KMS-11 (cell line): ENCODE results near the gene C2orf69.

Experiments used
- H2AFZ ChIP-seq: fragments of 200-600 bp; sonication (generic); 2 replicates; pipeline ENCODE4 v1.6.1; 2016; ENCODE audit warnings: antibody characterized with exemption, mixed run types, low read depth
- H3K27ac ChIP-seq: fragments of 200-600 bp; sonication (generic); 2 replicates; pipeline ENCODE4 v1.6.1; 2016; ENCODE audit warnings: mild to moderate bottlenecking, mixed run types
- H3K27me3 ChIP-seq: fragments of 200-600 bp; sonication (generic); 2 replicates; pipeline ENCODE4 v1.6.1; 2017; ENCODE audit warnings: mild to moderate bottlenecking, low read depth, mixed run types, moderate library complexity; ENCODE audit not compliant: insufficient read depth
- H3K36me3 ChIP-seq: fragments of 200-600 bp; sonication (generic); 2 replicates; pipeline ENCODE4 v1.6.1; 2017; ENCODE audit warnings: mild to moderate bottlenecking, mixed run types; ENCODE audit not compliant: insufficient read depth
- H3K4me1 ChIP-seq: fragments of 200-600 bp; sonication (generic); 2 replicates; pipeline ENCODE4 v1.6.1; 2016; ENCODE audit warnings: mild to moderate bottlenecking, low read depth, mixed run types; ENCODE audit not compliant: poor library complexity, severe bottlenecking
- H3K4me2 ChIP-seq: fragments of 200-600 bp; sonication (generic); 2 replicates; pipeline ENCODE4 v1.7.0; 2016; ENCODE audit warnings: mild to moderate bottlenecking, mixed run types
- H3K4me3 ChIP-seq: fragments of 200-600 bp; sonication (generic); IDR thresholded peaks from 2 replicates; pipeline ENCODE4 v1.6.1; 2017; ENCODE audit warnings: low read depth, low read length, mixed read lengths; ENCODE audit not compliant: insufficient read depth
- H3K79me2 ChIP-seq: fragments of 200-600 bp; sonication (generic); 2 replicates; pipeline ENCODE4 v1.6.1; 2016; ENCODE audit warnings: low read depth, mixed run types; ENCODE audit not compliant: insufficient read depth
- H3K9ac ChIP-seq: fragments of 200-600 bp; sonication (generic); 2 replicates; pipeline ENCODE4 v1.6.1; 2016; ENCODE audit warnings: mild to moderate bottlenecking, mixed run types
- H4K20me1 ChIP-seq: fragments of 200-600 bp; sonication (generic); 2 replicates; pipeline ENCODE4 v1.6.1; 2016; ENCODE audit warnings: mild to moderate bottlenecking, mixed run types; ENCODE audit not compliant: insufficient read depth
- CTCF ChIP-seq: fragments of 200-600 bp; sonication (generic); conservative IDR thresholded peaks from 2 replicates; pipeline ENCODE4 v1.6.1; 2017; ENCODE audit warnings: low read depth, mild to moderate bottlenecking, antibody characterized with exemption, low read length, moderate library complexity, mixed read lengths

C2orf69 gene

GRCh38 chr2:199911052-199911876, at the start of gene C2orf69:
Gene C2orf69 (plus strand): TSS chr2:199911293. CDS start chr2:199911439, 146 bp downstream.
- H3K4me1 ChIP-seq = peaks cover 26% of the 10 kb centered on the region
- no peak for TF ChIP-seq CTCF
- H3K27me3 ChIP-seq = no peaks in the 10 kb centered on the region
- H3K27ac ChIP-seq = peak within 1 kb of the TSS; percentile 92
- no peak within 1 kb of the TSS for H3K4me3 ChIP-seq
- no peaks in the 10 kb centered on the region for H3K36me3 ChIP-seq
- H3K9ac ChIP-seq = peak within 1 kb of the TSS; percentile 91
- H4K20me1 ChIP-seq = no peaks in the 10 kb centered on the region
- peaks cover 43% of the 10 kb centered on the region for H3K79me2 ChIP-seq
- H3K4me2 ChIP-seq = peak within 1 kb of the TSS; percentile 79
- H2AFZ ChIP-seq = peak within 1 kb of the TSS; percentile 76

- no peak for TF ChIP-seq CTCF
- H3K4me1 ChIP-seq = peaks cover 6% of the 10 kb centered on the region
- H3K4me2 ChIP-seq = no peak overlapping the region
- H3K36me3 ChIP-seq = no peaks in the 10 kb centered on the region
- H4K20me1 ChIP-seq = no peaks in the 10 kb centered on the region
- H3K27me3 ChIP-seq = no peaks in the 10 kb centered on the region
- no peak overlapping the region for H3K9ac ChIP-seq
- H3K79me2 ChIP-seq = no peaks in the 10 kb centered on the region
- no peak overlapping the region for H3K4me3 ChIP-seq
- no peak overlapping the region for H2AFZ ChIP-seq
- H3K27ac ChIP-seq = no peak overlapping the region
These were observed 48.3 kb upstream of the C2orf69 start for GRCh38 chr2:199862788-199863187.

GRCh38 chr2:199865905-199866304, 45.2 kb upstream of the C2orf69 start:
- Histone ChIP-seq H3K4me1 (peaks cover 32% of the 10 kb centered on the region), H3K4me3 (no peak overlapping the region), H3K9ac (no peak overlapping the region), H4K20me1 (no peaks in the 10 kb centered on the region), H2AFZ (no peak overlapping the region), H3K4me2 (no peak overlapping the region), H3K79me2 (no peaks in the 10 kb centered on the region), H3K27me3 (no peaks in the 10 kb centered on the region), H3K36me3 (no peaks in the 10 kb centered on the region), H3K27ac (no peak overlapping the region)
- no peak for TF ChIP-seq CTCF

GRCh38 chr2:199868431-199869226, 42.5 kb upstream of the C2orf69 start:
- Histone ChIP-seq H4K20me1 (no peaks in the 10 kb centered on the region), H3K4me1 (peaks cover 43% of the 10 kb centered on the region), H3K36me3 (no peaks in the 10 kb centered on the region), H2AFZ (peak overlapping the region; percentile 4; the same call in 1 of the 2 replicates), H3K27me3 (no peaks in the 10 kb centered on the region), H3K4me3 (peak overlapping the region; percentile 79), H3K79me2 (no peaks in the 10 kb centered on the region), H3K27ac (peak overlapping the region; percentile 28; the same call in 1 of the 2 replicates), H3K9ac (no peak overlapping the region), H3K4me2 (peak overlapping the region; percentile 57)
- no peak for TF ChIP-seq CTCF
